ENCODE data around the gene SH3RF3.
"Not testable (repeated sequence)": the region's sequence is repeated elsewhere in the genome, so short reads cannot be mapped to it uniquely, and the experiment has no call there.

Gene SH3RF3

GRCh38 chr2:109120166-109120565 lies 8.8 kb upstream of the SH3RF3 start:
- DNase-seq: no peak

GRCh38 chr2:109120686-109121085 lies 8.3 kb upstream of the SH3RF3 start:
- DNase-seq: not testable (repeated sequence)

- no peak for DNase-seq
Measured at GRCh38 chr2:109123586-109124201, 5.3 kb upstream of the SH3RF3 start.

GRCh38 chr2:109124982-109125592 lies 3.9 kb upstream of the SH3RF3 start:
- DNase-seq: no peak

GRCh38 chr2:109125593-109126500 lies 3.2 kb upstream of the SH3RF3 start:
- no peak for DNase-seq

- no peak for DNase-seq
Measured at GRCh38 chr2:109126501-109126860, 2.5 kb upstream of the SH3RF3 start.

GRCh38 chr2:109127556-109127955 lies 1.4 kb upstream of the SH3RF3 start:
- DNase-seq: no peak

- DNase-seq: peak; percentile 64
Measured at GRCh38 chr2:109128048-109128615, 873 bp upstream of the SH3RF3 start.

- DNase-seq: no peak
Measured at GRCh38 chr2:109129356-109129920, 433 bp downstream of the SH3RF3 start.

- no peak for DNase-seq
Measured at GRCh38 chr2:109129921-109130722, 1.1 kb downstream of the SH3RF3 start.

- no peak for DNase-seq
Measured at GRCh38 chr2:109130723-109130995, 1.7 kb downstream of the SH3RF3 start.

- no peak for DNase-seq
Measured at GRCh38 chr2:109131777-109132176, 2.8 kb downstream of the SH3RF3 start.

GRCh38 chr2:109132626-109133025 lies 3.6 kb downstream of the SH3RF3 start:
- no peak for DNase-seq

- no peak for DNase-seq
Measured at GRCh38 chr2:109133746-109134145, 4.7 kb downstream of the SH3RF3 start.

- no peak for DNase-seq
Measured at GRCh38 chr2:109134741-109135358, 5.8 kb downstream of the SH3RF3 start.

GRCh38 chr2:109135359-109136197 lies 6.6 kb downstream of the SH3RF3 start:
- no peak for DNase-seq

GRCh38 chr2:109136542-109136941 lies 7.5 kb downstream of the SH3RF3 start:
- DNase-seq: no peak

GRCh38 chr2:109137616-109138015 lies 8.6 kb downstream of the SH3RF3 start:
- DNase-seq: no peak

GRCh38 chr2:109138449-109138848 lies 9.4 kb downstream of the SH3RF3 start:
- no peak for DNase-seq

GRCh38 chr2:109139002-109139401 lies 10.0 kb downstream of the SH3RF3 start:
- DNase-seq: no peak

GRCh38 chr2:109139865-109140396 lies 10.9 kb downstream of the SH3RF3 start:
- DNase-seq: no peak

Measured in NCI-H748 treated with DMSO at 0.1 percent for 48 hours (cell line).